Thoracic aorta (tissue), 2 donors: Measurements from ENCODE around the gene S100A16. TPM values are rescaled to one million over a fixed set of nuclear protein-coding genes. Genes with fewer than 3 reads are reported as not detected.

Source experiments
- ATAC-seq: fragments of 150-250 bp; one replicate; pipeline ENCODE4 v1.8.0; 2017; ENCODE audit warnings: low read depth; ENCODE audit not compliant: insufficient number of reproducible peaks, low FRiP score
- DNase-seq: peaks from one replicate; pipeline ENCODE4 v3.0.0-alpha.2; 2020; ENCODE audit warnings: low spot score
- H3K27ac ChIP-seq, 2 donors: fragments of 200-600 bp; sonication (generic); 1 replicate in 1 of 2; 2 replicates in 1 of 2; pipeline ENCODE4 v1.5.1; 2016; ENCODE audit warnings: mild to moderate bottlenecking in 2 of 2, moderate library complexity in 2 of 2
- H3K27me3 ChIP-seq: fragments of 200-600 bp; sonication (generic); replicated peaks from 2 replicates; pipeline ENCODE4 v1.6.0; 2016; ENCODE audit warnings: mild to moderate bottlenecking; ENCODE audit not compliant: insufficient read depth
- H3K36me3 ChIP-seq: fragments of 200-600 bp; sonication (generic); one replicate; pipeline ENCODE4 v1.5.1; 2016
- H3K4me1 ChIP-seq, 2 donors: fragments of 200-600 bp; sonication (generic); 1 replicate in 1 of 2; 2 replicates in 1 of 2; pipeline versions ENCODE4 v1.5.1 to v1.6.0; 2016; ENCODE audit warnings: low read depth in 2 of 2, mild to moderate bottlenecking in 1 of 2; ENCODE audit not compliant: control insufficient read depth in 1 of 2
- H3K4me3 ChIP-seq: fragments of 200-600 bp; sonication (generic); 2 replicates; pipeline ENCODE4 v1.5.1; 2016; ENCODE audit warnings: mild to moderate bottlenecking
- H3K9me3 ChIP-seq: fragments of 200-600 bp; sonication (generic); 2 replicates; pipeline ENCODE4 v1.5.1; 2016
- CTCF ChIP-seq: fragments of 200-600 bp; sonication (generic); IDR thresholded peaks from one replicate; pipeline ENCODE4 v1.5.1; 2019; ENCODE audit warnings: antibody characterized with exemption
- total RNA-seq, 2 donors: library from RNA; depleted of rRNA; stranded (reverse); fragments of >200 nt; gene quantifications; one replicate each; pipeline versions ENCODE4 v1.1.0 to v1.2.3, GENCODE V29; 2016

S100A16 gene
- total RNA-seq, 2 donors from 2014 or later, result 81.1 to 82.3 TPM

GRCh38 chr1:153608089-153608682 lies 4.8 kb downstream of the S100A16 start:
- Histone ChIP-seq H3K36me3 (peaks cover 18% of the 10 kb centered on the region), H3K9me3 (no peaks in the 10 kb centered on the region), H3K4me1 (peaks cover 20 to 47% of the 10 kb centered on the region in 2 donors), H3K27me3 (no peaks in the 10 kb centered on the region), H3K4me3 (peak overlapping the region; percentile 62), H3K27ac (peak overlapping the region; percentile 89 to 91)
- TF ChIP-seq CTCF, result no peak
- no peak for ATAC-seq
- DNase-seq, result no peak

GRCh38 chr1:153607381-153607780 lies 5.6 kb downstream of the S100A16 start:
- TF ChIP-seq CTCF, result no peak
- Histone ChIP-seq H3K4me3 (no peak overlapping the region), H3K36me3 (peaks cover 18% of the 10 kb centered on the region), H3K4me1 (peaks cover 20 to 45% of the 10 kb centered on the region in 2 donors), H3K27me3 (no peaks in the 10 kb centered on the region), H3K9me3 (no peaks in the 10 kb centered on the region), H3K27ac (peak overlapping the region in 1 of 2 donors; percentile 89)
- no peak for ATAC-seq
- no peak for DNase-seq

- H3K36me3 ChIP-seq, result peaks cover 18% of the 10 kb centered on the region
- DNase-seq (no peak), ATAC-seq (no peak)
- no peaks in the 10 kb centered on the region for H3K27me3 ChIP-seq
- no peak for TF ChIP-seq CTCF
- H3K9me3 ChIP-seq, result no peaks in the 10 kb centered on the region
- no peak overlapping the region for H3K4me3 ChIP-seq
- H3K4me1 ChIP-seq, result peaks cover 20 to 38% of the 10 kb centered on the region in 2 donors
- H3K27ac ChIP-seq, result no peak overlapping the region
These were observed 6.7 kb downstream of the S100A16 start for GRCh38 chr1:153606194-153606593.

GRCh38 chr1:153602749-153603148 lies 10.2 kb downstream of the S100A16 start:
- Histone ChIP-seq H3K9me3 (no peaks in the 10 kb centered on the region), H3K4me3 (no peak overlapping the region), H3K4me1 (peaks cover 0 to 6% of the 10 kb centered on the region in 2 donors), H3K27me3 (no peaks in the 10 kb centered on the region), H3K36me3 (peaks cover 17% of the 10 kb centered on the region), H3K27ac (no peak overlapping the region)
- no peak for TF ChIP-seq CTCF
- DNase-seq (no peak), ATAC-seq (no peak)

GRCh38 chr1:153599847-153600246 lies 13.1 kb downstream of the S100A16 start:
- DNase-seq, result no peak
- Histone ChIP-seq H3K36me3 (no peaks in the 10 kb centered on the region), H3K4me1 (no peaks in the 10 kb centered on the region), H3K27me3 (no peaks in the 10 kb centered on the region), H3K4me3 (no peak overlapping the region), H3K27ac (no peak overlapping the region), H3K9me3 (no peaks in the 10 kb centered on the region)
- no peak for TF ChIP-seq CTCF
- ATAC-seq, result no peak
